Esophagus squamous epithelium (tissue), 4 donors: Measurements from ENCODE around the gene MACIR.

Experiments used
- CTCF ChIP-seq, 6 experiments: fragments of 450-650 bp in 4 of 6; fragments of 200-600 bp in 2 of 6; sonication (generic) in 2 of 6; IDR thresholded peaks; one replicate each; pipeline ENCODE4 v1.5.1; 2016 to 2019; ENCODE audit warnings: antibody characterized with exemption in 6 of 6, mild to moderate bottlenecking in 4 of 6, moderate library complexity in 4 of 6
- POLR2A ChIP-seq, 4 donors: fragments of 450-650 bp; IDR thresholded peaks; one replicate each; pipeline ENCODE4 v1.6.1; 2017; ENCODE audit warnings: antibody characterized with exemption in 4 of 4, mild to moderate bottlenecking in 4 of 4, moderate library complexity in 3 of 4

- TF ChIP-seq CTCF (IDR thresholded peaks at IDR 0.05) (no peak), POLR2A (IDR thresholded peaks at IDR 0.05) (no peak)
Observed at GRCh38 chr5:103313056-103313455, 54.5 kb downstream of the MACIR start.
